NCI-H2196 (cell line): Measurements from ENCODE around the gene TMEM14A.

ENCODE experiments used
- DNase-seq: peaks from one replicate; lab custom pipeline; 2025; ENCODE audit not compliant: unreplicated experiment; lab: John Stamatoyannopoulos, UW

The TMEM14A gene

GRCh38 chr6:52733172-52733571 lies 62.3 kb downstream of the TMEM14A start:
- no peak for DNase-seq

GRCh38 chr6:52734072-52734471 lies 63.2 kb downstream of the TMEM14A start:
- no peak for DNase-seq

GRCh38 chr6:52735071-52735470 lies 64.2 kb downstream of the TMEM14A start:
- no peak for DNase-seq

- DNase-seq, result no peak
These were observed 65.2 kb downstream of the TMEM14A start for GRCh38 chr6:52736145-52736544.
